Neural crest cell (in vitro differentiated cells): ENCODE measurements around the gene PPM1H. TPM values are rescaled to one million over a fixed set of nuclear protein-coding genes. Genes with fewer than 3 reads are reported as not detected.

ENCODE experiments used
- DNase-seq: peaks from one replicate; pipeline ENCODE4 v3.0.0; 2021; ENCODE audit warnings: low read depth, mixed read lengths, low spot score
- H3K27ac Mint-ChIP-seq: one replicate; pipeline ENCODE4 v1.8.0; 2021; ENCODE audit warnings: mild to moderate bottlenecking, mixed read lengths; ENCODE audit not compliant: unreplicated experiment
- H3K27me3 Mint-ChIP-seq: 2 replicates; pipeline ENCODE4 v1.8.0; 2021; ENCODE audit warnings: low read depth, mild to moderate bottlenecking, mixed read lengths
- H3K36me3 Mint-ChIP-seq: 2 replicates; pipeline ENCODE4 v1.8.0; 2021; ENCODE audit warnings: low read depth, mild to moderate bottlenecking, mixed read lengths
- H3K4me1 Mint-ChIP-seq: 2 replicates; pipeline ENCODE4 v1.8.0; 2021; ENCODE audit warnings: mixed read lengths
- H3K4me3 Mint-ChIP-seq: one replicate; pipeline ENCODE4 v1.8.0; 2021; ENCODE audit warnings: mild to moderate bottlenecking, mixed read lengths
- H3K9me3 Mint-ChIP-seq: 2 replicates; pipeline ENCODE4 v1.8.0; 2021; ENCODE audit warnings: mixed read lengths
- total RNA-seq: library from RNA; stranded (reverse); gene quantifications from 2 replicates; pipeline ENCODE4 v1.2.1, GENCODE V29; 2021
- TF ChIP-seq, protein P1 (sequence below): fragments of 200-600 bp; sonication (generic); conservative IDR thresholded peaks from 2 replicates; pipeline ENCODE4 v1.5.0; 2021; ENCODE audit warnings: antibody characterized with exemption, mild to moderate bottlenecking

The PPM1H gene
- total RNA-seq, 1 donor from 2014 or later = 3.5 TPM

DNA sequence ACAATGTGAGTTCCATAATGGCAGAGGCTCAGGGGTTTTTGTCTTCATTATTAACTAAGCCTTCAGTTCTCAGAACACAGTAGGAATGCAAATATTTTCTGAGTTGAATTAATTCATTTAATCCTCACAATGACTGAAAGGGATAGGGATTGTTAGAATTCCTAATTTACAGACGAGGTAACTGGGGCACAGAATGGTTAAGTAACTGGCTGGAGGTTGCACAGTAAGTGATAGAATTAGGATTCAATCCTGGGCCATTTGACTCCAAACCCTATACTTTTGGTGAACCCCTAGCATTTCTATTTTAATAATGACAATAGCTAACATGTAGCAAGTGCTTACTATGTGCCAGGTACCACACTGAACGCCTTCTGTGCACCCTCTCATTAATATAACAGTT lies 163.1 kb downstream of the PPM1H start:
- TF ChIP-seq, protein P1, sequence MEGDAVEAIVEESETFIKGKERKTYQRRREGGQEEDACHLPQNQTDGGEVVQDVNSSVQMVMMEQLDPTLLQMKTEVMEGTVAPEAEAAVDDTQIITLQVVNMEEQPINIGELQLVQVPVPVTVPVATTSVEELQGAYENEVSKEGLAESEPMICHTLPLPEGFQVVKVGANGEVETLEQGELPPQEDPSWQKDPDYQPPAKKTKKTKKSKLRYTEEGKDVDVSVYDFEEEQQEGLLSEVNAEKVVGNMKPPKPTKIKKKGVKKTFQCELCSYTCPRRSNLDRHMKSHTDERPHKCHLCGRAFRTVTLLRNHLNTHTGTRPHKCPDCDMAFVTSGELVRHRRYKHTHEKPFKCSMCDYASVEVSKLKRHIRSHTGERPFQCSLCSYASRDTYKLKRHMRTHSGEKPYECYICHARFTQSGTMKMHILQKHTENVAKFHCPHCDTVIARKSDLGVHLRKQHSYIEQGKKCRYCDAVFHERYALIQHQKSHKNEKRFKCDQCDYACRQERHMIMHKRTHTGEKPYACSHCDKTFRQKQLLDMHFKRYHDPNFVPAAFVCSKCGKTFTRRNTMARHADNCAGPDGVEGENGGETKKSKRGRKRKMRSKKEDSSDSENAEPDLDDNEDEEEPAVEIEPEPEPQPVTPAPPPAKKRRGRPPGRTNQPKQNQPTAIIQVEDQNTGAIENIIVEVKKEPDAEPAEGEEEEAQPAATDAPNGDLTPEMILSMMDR = no peak
- Mint-ChIP-seq H3K4me1 (peaks cover 20% of the 10 kb centered on the region), H3K4me3 (no peak overlapping the region), H3K9me3 (no peaks in the 10 kb centered on the region), H3K36me3 (no peaks in the 10 kb centered on the region), H3K27me3 (no peaks in the 10 kb centered on the region), H3K27ac (no peak overlapping the region)
- no peak for DNase-seq

DNA sequence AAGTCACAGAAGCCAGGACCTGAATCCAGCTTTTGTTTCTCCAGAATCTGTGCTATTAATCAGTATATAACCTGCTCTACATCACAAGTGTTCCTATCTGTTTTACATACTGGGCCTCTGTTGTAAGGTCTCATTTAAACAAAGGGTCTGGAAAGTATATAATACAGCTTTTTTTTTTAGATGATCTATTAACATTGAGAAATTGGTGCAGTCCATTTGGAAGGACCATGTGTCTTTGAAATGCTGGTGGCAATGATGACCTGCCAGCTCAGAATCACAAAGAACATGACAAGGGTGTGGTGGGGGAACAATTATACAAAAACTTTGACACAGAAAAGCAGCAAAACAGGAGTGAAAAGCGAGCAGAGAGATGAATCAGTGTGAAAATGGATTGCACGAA lies 164.6 kb downstream of the PPM1H start:
- no peaks in the 10 kb centered on the region for H3K27me3 Mint-ChIP-seq
- TF ChIP-seq, protein P1 = no peak
- peaks cover 20% of the 10 kb centered on the region for H3K4me1 Mint-ChIP-seq
- no peaks in the 10 kb centered on the region for H3K9me3 Mint-ChIP-seq
- no peak overlapping the region for H3K27ac Mint-ChIP-seq
- H3K36me3 Mint-ChIP-seq = no peaks in the 10 kb centered on the region
- no peak for DNase-seq
- no peak overlapping the region for H3K4me3 Mint-ChIP-seq

DNA sequence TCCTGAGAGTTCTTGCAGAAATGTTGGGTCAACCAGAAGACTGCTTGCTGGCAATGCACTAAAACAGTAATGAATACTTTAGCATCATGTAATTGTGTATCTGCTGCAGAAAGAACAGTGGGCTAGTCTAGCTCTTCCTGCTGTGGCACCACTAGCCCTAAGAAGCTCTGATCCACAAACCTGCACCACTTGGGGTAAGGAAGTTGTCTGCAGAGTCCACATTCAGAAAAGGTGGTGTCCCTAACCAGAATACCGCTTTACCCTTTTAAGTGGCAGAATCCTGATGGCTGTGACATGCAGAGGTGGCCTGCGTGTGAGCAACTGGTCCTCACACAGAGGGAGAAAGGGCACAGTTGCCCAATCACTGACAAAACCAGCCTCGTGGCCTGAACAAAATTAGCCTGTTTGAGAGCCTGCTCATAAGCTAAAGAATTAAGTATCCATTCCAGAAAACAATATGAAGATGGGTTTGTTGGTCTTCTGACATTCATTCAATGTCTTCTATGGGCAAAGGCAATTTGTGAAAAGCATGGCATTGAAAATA lies 165.8 kb downstream of the PPM1H start:
- H3K36me3 Mint-ChIP-seq = no peaks in the 10 kb centered on the region
- no peak for DNase-seq
- no peaks in the 10 kb centered on the region for H3K9me3 Mint-ChIP-seq
- no peaks in the 10 kb centered on the region for H3K27me3 Mint-ChIP-seq
- no peak overlapping the region for H3K27ac Mint-ChIP-seq
- H3K4me3 Mint-ChIP-seq = no peak overlapping the region
- TF ChIP-seq, protein P1 = no peak
- H3K4me1 Mint-ChIP-seq = peaks cover 20% of the 10 kb centered on the region

DNA sequence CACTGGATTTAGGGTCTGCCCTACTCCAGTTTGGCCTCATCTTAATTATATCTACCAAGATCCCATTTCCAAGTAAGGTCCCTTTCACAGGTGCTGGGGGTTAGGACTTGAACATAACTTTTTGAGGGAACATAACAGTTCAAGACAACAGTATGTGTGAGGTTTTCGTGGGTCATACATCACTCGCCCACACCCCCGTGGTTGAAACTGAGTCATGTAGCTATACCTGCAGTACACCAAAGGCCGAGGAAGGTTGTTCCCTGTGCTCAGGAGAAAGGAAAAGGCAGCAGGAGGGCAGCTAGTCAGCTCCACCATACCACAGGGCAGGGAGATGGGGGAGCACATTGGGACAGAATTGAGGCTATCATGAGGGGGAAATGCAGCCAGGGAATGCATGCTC lies 167.0 kb downstream of the PPM1H start:
- no peaks in the 10 kb centered on the region for H3K36me3 Mint-ChIP-seq
- no peaks in the 10 kb centered on the region for H3K9me3 Mint-ChIP-seq
- H3K4me3 Mint-ChIP-seq = no peak overlapping the region
- H3K4me1 Mint-ChIP-seq = peaks cover 20% of the 10 kb centered on the region
- H3K27me3 Mint-ChIP-seq = no peaks in the 10 kb centered on the region
- no peak for DNase-seq
- TF ChIP-seq, protein P1 = no peak
- peak overlapping the region; percentile 58 for H3K27ac Mint-ChIP-seq

DNA sequence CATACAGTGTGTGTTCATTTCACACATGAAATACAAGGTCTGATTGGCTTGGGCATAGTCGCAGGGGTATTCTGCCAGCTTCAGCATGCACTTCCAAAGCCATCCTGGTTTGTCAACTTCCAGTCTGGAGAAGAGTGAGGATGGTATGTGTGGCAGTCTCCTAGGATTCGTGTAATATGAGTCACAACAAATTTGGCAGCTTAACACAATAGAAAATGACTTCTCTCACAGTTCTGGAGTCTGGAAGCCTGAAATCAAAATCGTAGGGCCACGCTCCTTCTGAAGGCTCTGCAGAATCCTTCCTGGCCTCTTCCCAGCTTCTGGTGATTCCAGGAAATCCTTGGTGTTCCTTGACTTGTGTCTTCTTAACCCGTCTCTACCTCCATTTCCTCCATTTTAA lies 167.5 kb downstream of the PPM1H start:
- Mint-ChIP-seq H3K4me3 (no peak overlapping the region), H3K27ac (peak overlapping the region; percentile 58), H3K27me3 (no peaks in the 10 kb centered on the region), H3K4me1 (peaks cover 18% of the 10 kb centered on the region), H3K36me3 (no peaks in the 10 kb centered on the region), H3K9me3 (no peaks in the 10 kb centered on the region)
- TF ChIP-seq, protein P1 = no peak
- no peak for DNase-seq

DNA sequence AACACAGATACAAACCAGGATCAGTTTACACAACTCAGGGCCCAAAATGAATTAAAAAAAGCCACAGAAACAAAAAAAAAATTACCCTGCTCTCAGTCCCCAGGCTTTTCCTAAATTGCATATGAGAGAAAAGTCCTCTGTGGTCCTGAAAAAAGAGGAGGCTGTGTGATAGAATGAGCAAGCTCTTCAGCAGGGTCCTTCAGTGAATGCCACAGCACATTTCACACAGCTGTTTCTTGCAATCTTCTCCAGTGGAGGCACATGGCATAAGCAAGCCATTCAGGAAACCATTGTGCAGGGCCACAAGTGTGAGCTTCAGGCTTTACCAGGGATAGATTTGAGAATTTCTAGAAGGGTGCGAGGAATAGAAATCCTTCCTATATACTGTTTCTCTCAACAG lies 168.5 kb downstream of the PPM1H start:
- Mint-ChIP-seq H3K36me3 (no peaks in the 10 kb centered on the region), H3K4me3 (no peak overlapping the region), H3K27me3 (no peaks in the 10 kb centered on the region), H3K9me3 (no peaks in the 10 kb centered on the region), H3K27ac (no peak overlapping the region), H3K4me1 (peaks cover 16% of the 10 kb centered on the region)
- TF ChIP-seq, protein P1 = no peak
- DNase-seq = no peak
